ENCODE measurements around the gene BUD13. TPM values are rescaled to one million over a fixed set of nuclear protein-coding genes. Genes with fewer than 3 reads are reported as not detected.

Gene BUD13
- total RNA-seq, 1 donor from 2014 or later, result 17.9 TPM

DNA sequence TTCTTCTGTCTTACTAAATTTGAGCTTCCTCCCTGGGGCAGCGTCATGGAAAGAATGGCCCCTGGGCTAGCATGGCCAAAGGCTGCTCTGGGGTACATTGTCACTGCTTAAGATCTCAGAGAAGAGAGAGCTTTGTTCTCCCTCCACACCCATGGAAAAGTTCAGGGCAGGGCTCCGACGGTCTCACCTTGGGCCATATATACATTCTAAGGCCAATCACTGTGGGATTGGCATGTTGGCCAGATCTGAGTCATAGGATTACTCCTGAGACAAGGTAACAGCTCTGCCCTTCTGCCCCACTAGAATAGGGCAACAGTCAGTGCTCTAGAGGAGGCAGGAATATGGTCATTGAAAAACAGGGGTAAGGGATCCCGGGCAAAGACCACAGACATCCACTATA lies 56.2 kb downstream of the BUD13 start:
- DNase-seq, result no peak

GRCh38 chr11:116715383-116715782 lies 57.4 kb downstream of the BUD13 start:
- DNase-seq, result no peak

DNA sequence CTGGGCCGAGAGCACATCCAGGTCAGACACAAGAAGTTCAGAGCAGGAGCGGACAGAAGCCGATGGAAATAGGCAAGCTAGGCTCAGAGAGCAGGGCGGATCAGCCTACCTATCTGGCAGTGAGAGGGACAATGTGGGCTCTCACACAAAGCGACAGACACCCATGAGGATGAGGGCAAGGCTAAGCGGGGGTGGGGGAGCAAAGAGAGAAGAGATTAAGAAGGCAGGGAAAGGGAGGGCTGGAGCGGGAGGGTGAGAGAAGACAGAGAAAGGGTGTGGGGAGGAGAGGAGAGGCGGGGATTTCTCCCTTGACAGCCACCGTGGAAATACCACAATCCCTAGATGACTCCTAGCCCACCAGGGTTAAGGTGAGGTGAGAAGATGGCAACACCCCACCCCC lies 57.9 kb downstream of the BUD13 start:
- DNase-seq, result no peak

GRCh38 chr11:116712428-116712827 lies 60.4 kb downstream of the BUD13 start:
- no peak for DNase-seq

- DNase-seq, result no peak
Observed at GRCh38 chr11:116710762-116711161, 62.0 kb downstream of the BUD13 start.

GRCh38 chr11:116710001-116710674 lies 62.6 kb downstream of the BUD13 start:
- DNase-seq, result no peak

DNA sequence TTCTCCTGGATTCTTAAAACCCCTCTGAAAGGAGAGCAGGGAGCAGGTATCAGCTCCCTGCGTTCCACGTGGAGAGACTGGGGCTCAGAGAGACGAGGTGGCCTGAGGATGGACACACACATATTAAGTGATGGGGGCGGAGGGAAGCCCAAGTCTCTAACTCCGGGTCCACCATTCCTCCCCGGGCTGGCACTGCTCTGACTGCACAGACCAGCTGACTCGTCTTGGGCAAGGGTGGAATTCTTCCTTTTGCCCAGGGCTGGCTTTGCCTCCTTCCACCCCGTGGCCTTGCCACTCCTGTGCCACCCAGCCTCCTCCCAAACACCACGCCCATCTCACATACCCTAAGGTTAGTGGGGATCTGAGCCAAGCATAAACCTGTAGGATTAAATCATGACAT lies 65.0 kb downstream of the BUD13 start:
- DNase-seq, result no peak

GRCh38 chr11:116707161-116707629 lies 65.6 kb downstream of the BUD13 start:
- no peak for DNase-seq

- no peak for DNase-seq
Observed at GRCh38 chr11:116703421-116703820, 69.4 kb downstream of the BUD13 start.

- no peak for DNase-seq
Observed at GRCh38 chr11:116702772-116703385, 69.9 kb downstream of the BUD13 start.

- DNase-seq, result no peak
Observed at GRCh38 chr11:116701876-116702275, 70.9 kb downstream of the BUD13 start.

DNA sequence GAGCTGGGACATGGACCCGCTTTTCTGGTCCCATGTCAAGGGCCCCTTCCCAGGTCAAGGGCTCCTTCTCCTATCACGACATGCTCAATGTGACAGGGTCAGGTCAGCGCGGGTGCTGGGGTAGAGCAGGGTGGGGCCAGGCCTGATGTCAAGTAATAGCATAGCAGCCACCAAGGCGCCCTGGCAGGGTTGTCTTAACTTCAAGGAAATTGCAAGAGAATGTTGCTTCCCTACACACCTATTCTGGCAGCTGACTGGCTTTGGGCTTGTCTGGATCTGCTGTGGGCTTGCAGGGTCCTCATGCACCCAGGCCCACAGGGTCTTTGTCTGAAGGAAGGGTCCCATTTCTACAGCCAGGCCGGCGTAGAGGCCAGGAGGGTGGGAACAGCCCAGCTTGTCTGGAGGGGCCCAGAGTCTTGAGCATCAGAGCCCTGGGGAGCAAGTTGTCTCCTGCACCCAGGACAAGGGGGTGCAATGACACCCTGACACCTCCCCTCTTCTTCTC lies 71.4 kb downstream of the BUD13 start:
- no peak for DNase-seq

- no peak for DNase-seq
Observed at GRCh38 chr11:116700586-116701220, 72.1 kb downstream of the BUD13 start.

Other genes with a start within 250 kb of the BUD13 start
- 39.5 and 48.5 TPM in 2 replicates for gene ZPR1, start 15.0 kb upstream of the BUD13 start, total RNA-seq
- gene APOA5, start 18.9 kb upstream of the BUD13 start, total RNA-seq, result not detected in 2 replicates
- gene APOA4, start 50.3 kb upstream of the BUD13 start, total RNA-seq, result not detected in 2 replicates
- not detected in 2 replicates for gene APOC3, start 56.9 kb upstream of the BUD13 start, total RNA-seq
- 0.17 TPM in 1 of 2 replicates, not detected in the other for gene APOA1, start 64.6 kb upstream of the BUD13 start, total RNA-seq

Measured in dermis blood vessel endothelial cell (primary cell).